HEK293T (cell line): ENCODE data around the gene MIR17HG.

Source experiments
- NFRKB ChIP-seq: fragments of 450-650 bp; IDR thresholded peaks from 2 replicates; pipeline ENCODE4 v1.6.1; 2016; ENCODE audit warnings: mild to moderate bottlenecking, moderate library complexity
- TF ChIP-seq, protein P1 (sequence below): fragments of 450-650 bp; IDR thresholded peaks from 2 replicates; pipeline ENCODE4 v1.6.1; 2016

DNA sequence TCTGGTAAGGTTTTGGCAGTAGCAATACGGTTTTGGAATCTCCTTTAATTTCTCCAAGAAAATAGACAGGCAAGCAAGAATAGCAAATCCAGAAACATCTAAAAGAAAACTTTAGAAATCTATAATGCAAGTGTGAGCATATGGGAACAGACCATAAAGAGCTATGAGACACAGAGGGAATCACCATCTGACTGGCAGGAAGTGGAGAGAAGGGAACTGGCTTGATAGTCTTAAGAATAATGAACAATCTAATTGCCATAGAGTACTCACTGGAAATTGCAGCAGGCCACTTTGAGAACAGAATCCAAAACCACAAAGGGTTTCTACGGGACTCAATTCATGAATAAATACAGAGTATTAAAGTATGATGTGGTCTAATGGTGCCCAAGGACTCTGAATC lies 39.6 kb upstream of the MIR17HG start:
- TF ChIP-seq NFRKB: no peak
- TF ChIP-seq, protein P1, sequence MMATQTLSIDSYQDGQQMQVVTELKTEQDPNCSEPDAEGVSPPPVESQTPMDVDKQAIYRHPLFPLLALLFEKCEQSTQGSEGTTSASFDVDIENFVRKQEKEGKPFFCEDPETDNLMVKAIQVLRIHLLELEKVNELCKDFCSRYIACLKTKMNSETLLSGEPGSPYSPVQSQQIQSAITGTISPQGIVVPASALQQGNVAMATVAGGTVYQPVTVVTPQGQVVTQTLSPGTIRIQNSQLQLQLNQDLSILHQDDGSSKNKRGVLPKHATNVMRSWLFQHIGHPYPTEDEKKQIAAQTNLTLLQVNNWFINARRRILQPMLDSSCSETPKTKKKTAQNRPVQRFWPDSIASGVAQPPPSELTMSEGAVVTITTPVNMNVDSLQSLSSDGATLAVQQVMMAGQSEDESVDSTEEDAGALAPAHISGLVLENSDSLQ: no peak
